ENCODE measurements around the gene LCN12.

DNA sequence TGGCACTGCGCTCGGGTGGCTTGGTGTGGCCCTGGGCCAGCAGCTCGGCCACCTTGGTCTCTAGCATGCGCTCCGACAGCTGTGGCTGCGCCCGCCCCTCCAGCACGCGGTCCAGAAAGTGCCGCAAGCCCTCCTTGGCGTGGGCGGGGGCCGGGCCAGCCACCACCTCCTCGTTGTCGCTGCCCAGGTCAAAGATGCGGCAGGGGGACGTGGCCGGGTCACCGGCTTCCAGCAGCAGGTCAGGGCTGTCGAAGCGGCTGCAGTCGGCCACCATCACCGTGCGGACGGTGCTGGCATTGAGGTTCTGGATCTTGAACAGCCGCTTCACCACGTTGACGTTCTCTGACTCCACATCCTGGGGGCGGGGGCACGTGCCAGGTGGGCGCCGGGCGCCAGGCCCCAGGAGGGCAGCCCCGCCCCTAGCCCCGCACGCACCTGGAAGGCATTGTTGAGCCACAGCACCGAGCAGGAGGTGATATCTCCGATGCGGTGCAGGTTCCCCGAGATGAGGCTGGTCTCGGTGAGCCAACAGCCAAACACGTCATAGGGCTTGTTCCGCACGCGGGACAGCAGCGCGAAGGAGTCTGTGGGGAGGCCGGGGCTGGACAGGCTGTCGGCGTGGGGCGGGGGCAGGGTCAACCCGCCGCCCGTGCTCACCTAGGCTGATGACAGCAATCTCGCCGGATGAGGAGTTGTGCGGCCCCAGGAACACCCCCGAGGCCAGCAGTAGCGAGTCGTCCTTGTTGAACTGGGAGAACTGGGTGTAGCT is 9.8 kb upstream of the LCN12 start:
- no peak for TF ChIP-seq EGR1 (IDR thresholded peaks at IDR 0.05)
- TF ChIP-seq RAD21 (IDR thresholded peaks at IDR 0.05; ENCODE audit: low read depth): no peak
- no peak for TF ChIP-seq CREB1 (IDR thresholded peaks at IDR 0.05; ENCODE audit: low read depth)
- no peak for TF ChIP-seq CEBPB (IDR thresholded peaks at IDR 0.05)
- no peak for TF ChIP-seq EP300 (IDR thresholded peaks at IDR 0.05; ENCODE audit: borderline replicate concordance)
- TF ChIP-seq, protein P1, sequence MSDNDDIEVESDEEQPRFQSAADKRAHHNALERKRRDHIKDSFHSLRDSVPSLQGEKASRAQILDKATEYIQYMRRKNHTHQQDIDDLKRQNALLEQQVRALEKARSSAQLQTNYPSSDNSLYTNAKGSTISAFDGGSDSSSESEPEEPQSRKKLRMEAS (IDR thresholded peaks at IDR 0.05): no peak
- no peak for TF ChIP-seq YY1 (IDR thresholded peaks at IDR 0.05; ENCODE audit: low read depth)
- no peak for TF ChIP-seq ZBTB7A (IDR thresholded peaks at IDR 0.05; ENCODE audit: low read depth)
- no peak for TF ChIP-seq FOXM1 (IDR thresholded peaks at IDR 0.05; ENCODE audit: borderline replicate concordance, low read depth)
- TF ChIP-seq, protein P2, sequence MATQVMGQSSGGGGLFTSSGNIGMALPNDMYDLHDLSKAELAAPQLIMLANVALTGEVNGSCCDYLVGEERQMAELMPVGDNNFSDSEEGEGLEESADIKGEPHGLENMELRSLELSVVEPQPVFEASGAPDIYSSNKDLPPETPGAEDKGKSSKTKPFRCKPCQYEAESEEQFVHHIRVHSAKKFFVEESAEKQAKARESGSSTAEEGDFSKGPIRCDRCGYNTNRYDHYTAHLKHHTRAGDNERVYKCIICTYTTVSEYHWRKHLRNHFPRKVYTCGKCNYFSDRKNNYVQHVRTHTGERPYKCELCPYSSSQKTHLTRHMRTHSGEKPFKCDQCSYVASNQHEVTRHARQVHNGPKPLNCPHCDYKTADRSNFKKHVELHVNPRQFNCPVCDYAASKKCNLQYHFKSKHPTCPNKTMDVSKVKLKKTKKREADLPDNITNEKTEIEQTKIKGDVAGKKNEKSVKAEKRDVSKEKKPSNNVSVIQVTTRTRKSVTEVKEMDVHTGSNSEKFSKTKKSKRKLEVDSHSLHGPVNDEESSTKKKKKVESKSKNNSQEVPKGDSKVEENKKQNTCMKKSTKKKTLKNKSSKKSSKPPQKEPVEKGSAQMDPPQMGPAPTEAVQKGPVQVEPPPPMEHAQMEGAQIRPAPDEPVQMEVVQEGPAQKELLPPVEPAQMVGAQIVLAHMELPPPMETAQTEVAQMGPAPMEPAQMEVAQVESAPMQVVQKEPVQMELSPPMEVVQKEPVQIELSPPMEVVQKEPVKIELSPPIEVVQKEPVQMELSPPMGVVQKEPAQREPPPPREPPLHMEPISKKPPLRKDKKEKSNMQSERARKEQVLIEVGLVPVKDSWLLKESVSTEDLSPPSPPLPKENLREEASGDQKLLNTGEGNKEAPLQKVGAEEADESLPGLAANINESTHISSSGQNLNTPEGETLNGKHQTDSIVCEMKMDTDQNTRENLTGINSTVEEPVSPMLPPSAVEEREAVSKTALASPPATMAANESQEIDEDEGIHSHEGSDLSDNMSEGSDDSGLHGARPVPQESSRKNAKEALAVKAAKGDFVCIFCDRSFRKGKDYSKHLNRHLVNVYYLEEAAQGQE (IDR thresholded peaks at IDR 0.05; ENCODE audit: low read depth): no peak
- TF ChIP-seq, protein P3, sequence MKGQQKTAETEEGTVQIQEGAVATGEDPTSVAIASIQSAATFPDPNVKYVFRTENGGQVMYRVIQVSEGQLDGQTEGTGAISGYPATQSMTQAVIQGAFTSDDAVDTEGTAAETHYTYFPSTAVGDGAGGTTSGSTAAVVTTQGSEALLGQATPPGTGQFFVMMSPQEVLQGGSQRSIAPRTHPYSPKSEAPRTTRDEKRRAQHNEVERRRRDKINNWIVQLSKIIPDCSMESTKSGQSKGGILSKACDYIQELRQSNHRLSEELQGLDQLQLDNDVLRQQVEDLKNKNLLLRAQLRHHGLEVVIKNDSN (IDR thresholded peaks at IDR 0.05): no peak

Data from Ishikawa (cell line).